ENCODE measurements around the gene HGS. TPM values are rescaled to one million over a fixed set of nuclear protein-coding genes. Genes with fewer than 3 reads are reported as not detected.

HGS gene
- total and polyA plus RNA-seq, 5 experiments from 2014 or later, result 15.4 to 154 (median 31.1) TPM

DNA sequence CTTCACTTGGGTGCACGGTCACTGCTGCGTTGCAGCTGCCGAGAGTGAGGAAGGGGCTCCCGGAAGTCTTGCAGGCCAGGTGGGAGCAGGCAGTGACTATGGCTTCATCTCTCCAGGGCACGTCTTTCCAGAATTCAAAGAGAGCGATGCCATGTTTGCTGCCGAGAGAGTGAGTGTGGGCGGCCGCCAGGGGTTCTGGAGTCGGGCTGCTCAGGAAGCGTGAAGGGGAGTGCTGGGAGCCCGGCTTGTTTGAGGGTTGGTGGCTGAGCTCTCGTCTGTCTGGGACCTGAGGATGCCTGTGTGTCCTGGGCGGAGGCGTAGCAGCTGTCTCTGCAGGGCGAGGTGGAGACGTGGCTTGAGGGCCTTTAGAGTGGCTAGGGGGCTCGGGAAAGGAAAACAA is 6.3 kb downstream of the HGS start:
- Mint-ChIP-seq H3K9me3 (no peaks in the 10 kb centered on the region), H3K4me1 (peaks cover 11 to 32% (median 17%) of the 10 kb centered on the region in 4 donors), H3K27ac (peak overlapping the region in 2 of 10 donors; percentile 28 to 77), H3K27me3 (no peaks in the 10 kb centered on the region), H3K36me3 (peaks cover 0 to 54% (median 0%) of the 10 kb centered on the region in 3 donors), H3K4me3 (no peak overlapping the region)
- POLR2A ChIA-PET, result interaction anchor here (0.7 to 0.8 kb wide), 2 partner anchors 12 to 169 kb away, joined by 3 read pairs; no protein-coding TSS in a partner anchor
- ATAC-seq, result no peak
- DNase-seq, result no peak

DNA sequence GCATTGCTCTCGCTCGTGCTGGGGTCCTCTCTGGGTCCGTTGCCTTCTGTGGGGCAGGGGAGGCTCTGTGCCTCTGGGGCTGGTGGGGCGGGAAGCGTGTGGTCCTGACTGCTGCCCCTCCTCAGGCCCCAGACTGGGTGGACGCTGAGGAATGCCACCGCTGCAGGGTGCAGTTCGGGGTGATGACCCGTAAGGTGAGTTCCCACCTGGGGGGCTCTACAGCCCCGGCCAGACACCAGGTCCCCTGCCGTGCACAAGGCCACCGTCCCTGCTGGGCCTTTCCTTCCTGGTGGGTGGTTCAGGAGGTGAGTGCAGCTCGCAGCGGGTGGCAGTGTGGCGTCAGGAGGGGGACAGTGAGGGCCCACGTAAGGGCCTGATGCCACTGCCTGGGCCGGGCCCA is 6.7 kb downstream of the HGS start:
- POLR2A ChIA-PET, result interaction anchor here (0.8 kb wide), 1 partner anchor 12 kb away, joined by 3 read pairs; no protein-coding TSS in a partner anchor
- no peaks in the 10 kb centered on the region for H3K27me3 Mint-ChIP-seq
- DNase-seq, result no peak
- peaks cover 7 to 28% (median 17%) of the 10 kb centered on the region in 4 donors for H3K4me1 Mint-ChIP-seq
- H3K36me3 Mint-ChIP-seq, result peaks cover 0 to 54% (median 0%) of the 10 kb centered on the region in 3 donors
- no peak overlapping the region for H3K27ac Mint-ChIP-seq
- H3K9me3 Mint-ChIP-seq, result no peaks in the 10 kb centered on the region
- no peak for ATAC-seq
- no peak overlapping the region for H3K4me3 Mint-ChIP-seq

GRCh38 chr17:81691196-81691595 is 7.4 kb downstream of the HGS start:
- H3K9me3 Mint-ChIP-seq, result no peaks in the 10 kb centered on the region
- peaks cover 2 to 21% (median 17%) of the 10 kb centered on the region in 4 donors for H3K4me1 Mint-ChIP-seq
- no peak overlapping the region for H3K4me3 Mint-ChIP-seq
- POLR2A ChIA-PET, result interaction anchor here (1.8 kb wide), 1 partner anchor 8 kb away, joined by 5 read pairs; the partner anchor contains the start of genes ARL16 and HGS
- peak overlapping the region in 1 of 10 donors; percentile 31 for H3K27ac Mint-ChIP-seq
- H3K27me3 Mint-ChIP-seq, result no peaks in the 10 kb centered on the region
- peaks cover 0 to 51% (median 0%) of the 10 kb centered on the region in 3 donors for H3K36me3 Mint-ChIP-seq
- ATAC-seq, result no peak
- no peak for DNase-seq

GRCh38 chr17:81691608-81692007 is 7.8 kb downstream of the HGS start:
- H3K36me3 Mint-ChIP-seq, result peaks cover 0 to 49% (median 0%) of the 10 kb centered on the region in 3 donors
- no peak overlapping the region for H3K27ac Mint-ChIP-seq
- ATAC-seq, result no peak
- no peak overlapping the region for H3K4me3 Mint-ChIP-seq
- no peaks in the 10 kb centered on the region for H3K9me3 Mint-ChIP-seq
- no peak for DNase-seq
- no peaks in the 10 kb centered on the region for H3K27me3 Mint-ChIP-seq
- POLR2A ChIA-PET, result interaction anchor here (0.6 to 2.4 kb wide), 3 partner anchors 9 to 57 kb away, joined by 5 read pairs; partner anchors contain the start of genes ARL16 and HGS
- peaks cover 0 to 21% (median 16%) of the 10 kb centered on the region in 4 donors for H3K4me1 Mint-ChIP-seq

DNA sequence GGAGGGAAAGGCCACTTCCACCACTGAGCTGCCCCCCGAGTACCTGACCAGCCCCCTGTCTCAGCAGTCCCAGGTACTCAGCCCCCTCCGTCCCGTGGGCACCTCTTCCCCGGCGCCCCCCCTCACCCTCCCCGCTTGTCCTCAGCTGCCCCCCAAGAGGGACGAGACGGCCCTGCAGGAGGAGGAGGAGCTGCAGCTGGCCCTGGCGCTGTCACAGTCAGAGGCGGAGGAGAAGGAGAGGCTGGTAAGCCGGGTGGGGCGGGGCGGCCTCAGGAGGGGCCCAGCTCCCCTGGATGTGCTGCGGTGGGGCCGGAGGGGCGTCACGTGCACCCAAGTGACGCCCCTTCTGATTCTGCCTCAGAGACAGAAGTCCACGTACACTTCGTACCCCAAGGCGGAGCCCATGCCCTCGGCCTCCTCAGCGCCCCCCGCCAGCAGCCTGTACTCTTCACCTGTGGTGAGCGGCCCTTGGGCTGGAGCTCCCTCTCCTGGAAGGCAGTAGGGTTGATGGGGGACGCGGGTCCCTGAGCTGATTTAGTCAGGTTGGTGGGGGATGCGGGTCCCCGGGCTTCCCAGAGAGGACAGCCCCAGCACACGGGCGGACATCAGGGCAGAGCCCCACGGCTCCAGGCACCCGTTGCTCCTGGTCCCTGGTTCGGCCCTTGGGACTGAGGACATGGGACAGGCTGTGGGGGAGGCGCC is 9.8 kb downstream of the HGS start:
- Mint-ChIP-seq H3K4me3 (no peak overlapping the region), H3K27ac (no peak overlapping the region), H3K4me1 (peaks cover 0 to 14% (median 9%) of the 10 kb centered on the region in 4 donors), H3K27me3 (no peaks in the 10 kb centered on the region), H3K9me3 (no peaks in the 10 kb centered on the region), H3K36me3 (peaks cover 0 to 58% (median 7%) of the 10 kb centered on the region in 3 donors)
- POLR2A ChIA-PET, result interaction anchor here (1.0 to 2.4 kb wide), 2 partner anchors 9 to 47 kb away, joined by 3 to 5 read pairs; no protein-coding TSS in a partner anchor
- ATAC-seq, result no peak
- no peak for DNase-seq

DNA sequence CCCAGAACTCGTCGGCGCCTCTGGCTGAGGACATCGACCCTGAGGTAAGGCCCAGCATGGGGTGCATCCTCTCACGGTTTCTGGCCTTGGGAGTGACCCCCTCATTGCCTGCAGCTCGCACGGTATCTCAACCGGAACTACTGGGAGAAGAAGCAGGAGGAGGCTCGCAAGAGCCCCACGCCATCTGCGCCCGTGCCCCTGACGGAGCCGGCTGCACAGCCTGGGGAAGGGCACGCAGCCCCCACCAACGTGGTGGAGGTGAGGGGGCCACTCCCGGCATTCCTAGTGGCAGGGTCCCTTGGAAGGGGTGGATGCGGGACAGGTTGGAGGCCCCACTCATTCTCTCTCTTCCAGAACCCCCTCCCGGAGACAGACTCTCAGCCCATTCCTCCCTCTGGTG is 11.0 kb downstream of the HGS start:
- Mint-ChIP-seq H3K27me3 (no peaks in the 10 kb centered on the region), H3K4me1 (peaks cover 0 to 7% (median 3%) of the 10 kb centered on the region in 4 donors), H3K9me3 (no peaks in the 10 kb centered on the region), H3K36me3 (peaks cover 0 to 54% (median 7%) of the 10 kb centered on the region in 3 donors), H3K4me3 (no peak overlapping the region), H3K27ac (no peak overlapping the region)
- POLR2A ChIA-PET, result interaction anchor here (3.9 kb wide), 1 partner anchor 11 kb away, joined by 20 read pairs; the partner anchor contains the start of genes ARL16 and HGS
- DNase-seq (no peak), ATAC-seq (no peak)

DNA sequence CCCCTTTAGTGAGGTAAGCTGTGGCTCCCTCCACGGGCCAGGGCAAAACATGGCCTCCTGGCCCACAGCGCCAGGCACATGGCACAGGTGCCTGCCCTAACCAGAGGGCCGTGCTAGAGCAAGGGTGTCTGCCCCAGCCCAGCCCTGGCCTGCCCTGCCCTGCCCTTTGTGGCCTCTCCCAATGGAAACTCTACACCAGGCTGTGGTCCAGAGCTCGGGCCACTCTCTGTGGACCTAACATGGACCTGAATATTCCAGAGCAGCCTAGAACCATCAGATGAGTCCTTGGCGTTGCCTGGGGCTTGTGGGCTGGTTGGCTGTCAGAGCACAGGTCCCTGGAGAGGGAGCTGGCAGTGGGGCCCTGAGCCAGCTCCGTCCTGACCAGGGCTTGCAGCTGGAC is 11.4 kb downstream of the HGS start:
- Mint-ChIP-seq H3K4me3 (no peak overlapping the region), H3K27me3 (no peaks in the 10 kb centered on the region), H3K9me3 (no peaks in the 10 kb centered on the region), H3K4me1 (peaks cover 0 to 4% (median 1%) of the 10 kb centered on the region in 4 donors), H3K36me3 (peaks cover 0 to 51% (median 7%) of the 10 kb centered on the region in 3 donors), H3K27ac (no peak overlapping the region)
- no peak for DNase-seq
- ATAC-seq, result no peak
- POLR2A ChIA-PET, result interaction anchor here (3.9 kb wide), 1 partner anchor 11 kb away, joined by 20 read pairs; the partner anchor contains the start of genes ARL16 and HGS

- ATAC-seq, result no peak
- no peak overlapping the region for H3K27ac Mint-ChIP-seq
- H3K27me3 Mint-ChIP-seq, result no peaks in the 10 kb centered on the region
- POLR2A ChIA-PET, result interaction anchor here (3.9 kb wide), 1 partner anchor 12 kb away, joined by 20 read pairs; the partner anchor contains the start of genes ARL16 and HGS
- DNase-seq, result no peak
- H3K36me3 Mint-ChIP-seq, result peaks cover 0 to 53% (median 7%) of the 10 kb centered on the region in 3 donors
- H3K4me1 Mint-ChIP-seq, result peaks cover 2 to 7% (median 3%) of the 10 kb centered on the region in 4 donors
- H3K9me3 Mint-ChIP-seq, result no peaks in the 10 kb centered on the region
- no peak overlapping the region for H3K4me3 Mint-ChIP-seq
Measured at GRCh38 chr17:81695801-81696200, 12.0 kb downstream of the HGS start.

GRCh38 chr17:81696218-81696941 is 12.6 kb downstream of the HGS start:
- no peaks in the 10 kb centered on the region for H3K27me3 Mint-ChIP-seq
- peaks cover 2 to 12% (median 8%) of the 10 kb centered on the region in 4 donors for H3K4me1 Mint-ChIP-seq
- peaks cover 0 to 51% (median 7%) of the 10 kb centered on the region in 3 donors for H3K36me3 Mint-ChIP-seq
- H3K9me3 Mint-ChIP-seq, result no peaks in the 10 kb centered on the region
- DNase-seq (no peak), ATAC-seq (no peak)
- no peak overlapping the region for H3K27ac Mint-ChIP-seq
- no peak overlapping the region for H3K4me3 Mint-ChIP-seq
- POLR2A ChIA-PET, result interaction anchor here (3.9 kb wide), 1 partner anchor 13 kb away, joined by 20 read pairs; the partner anchor contains the start of genes ARL16 and HGS

GRCh38 chr17:81697261-81698044 is 13.6 kb downstream of the HGS start:
- Mint-ChIP-seq H3K4me1 (peaks cover 7 to 22% (median 17%) of the 10 kb centered on the region in 4 donors), H3K36me3 (peaks cover 0 to 46% (median 7%) of the 10 kb centered on the region in 3 donors), H3K27me3 (no peaks in the 10 kb centered on the region), H3K27ac (peak overlapping the region in 2 of 10 donors; percentile 48 to 66), H3K4me3 (no peak overlapping the region), H3K9me3 (no peaks in the 10 kb centered on the region)
- POLR2A ChIA-PET, result interaction anchor here (3.9 kb wide), 1 partner anchor 14 kb away, joined by 20 read pairs; the partner anchor contains the start of genes ARL16 and HGS
- DNase-seq (no peak), ATAC-seq (no peak)

DNA sequence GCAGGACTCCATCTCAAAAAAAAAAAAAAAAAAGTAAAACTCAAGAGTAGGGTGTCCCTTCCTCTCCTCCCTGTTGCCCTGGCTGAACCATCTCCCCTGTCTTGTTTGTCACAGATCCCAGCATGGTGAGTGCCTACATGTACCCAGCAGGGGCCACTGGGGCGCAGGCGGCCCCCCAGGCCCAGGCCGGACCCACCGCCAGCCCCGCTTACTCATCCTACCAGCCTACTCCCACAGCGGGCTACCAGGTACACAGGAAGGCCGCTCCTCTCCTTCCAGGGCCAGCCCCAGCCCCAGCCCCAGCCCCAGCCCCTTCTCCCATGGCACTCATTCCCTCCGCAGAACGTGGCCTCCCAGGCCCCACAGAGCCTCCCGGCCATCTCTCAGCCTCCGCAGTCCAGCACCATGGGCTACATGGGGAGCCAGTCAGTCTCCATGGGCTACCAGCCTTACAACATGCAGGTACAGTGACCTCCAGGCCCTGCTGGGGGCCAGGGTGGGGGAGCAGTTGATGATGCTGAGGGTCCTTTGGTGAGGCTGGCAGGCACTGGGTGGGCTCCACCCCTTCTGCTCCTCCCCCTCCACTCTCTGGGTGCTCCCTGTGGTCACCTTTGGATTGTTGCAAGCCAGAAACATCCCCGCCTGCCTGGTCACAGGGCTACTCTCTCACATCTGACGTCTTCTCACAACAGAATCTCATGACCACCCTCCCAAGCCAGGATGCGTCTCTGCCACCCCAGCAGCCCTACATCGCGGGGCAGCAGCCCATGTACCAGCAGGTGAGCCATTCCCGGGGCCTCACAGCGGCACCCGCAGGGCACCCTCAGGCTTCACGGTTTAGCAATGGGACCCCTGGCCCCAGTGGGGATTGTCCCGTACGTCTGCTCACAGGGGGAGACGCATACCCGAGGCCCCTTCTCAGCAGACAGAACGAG is 16.8 kb downstream of the HGS start:
- Mint-ChIP-seq H3K36me3 (peaks cover 0 to 47% (median 7%) of the 10 kb centered on the region in 3 donors), H3K27ac (peak overlapping the region in 8 of 10 donors; percentile 17 to 75 (median 53))
- no peak for ATAC-seq

More for the DNA sequence above, 16.8 kb downstream of the HGS start:
- no peaks in the 10 kb centered on the region for H3K27me3 Mint-ChIP-seq
- no peak for DNase-seq
- peaks cover 7 to 38% (median 27%) of the 10 kb centered on the region in 4 donors for H3K4me1 Mint-ChIP-seq
- H3K4me3 Mint-ChIP-seq, result peak overlapping the region in 6 of 10 donors; percentile 18 to 56 (median 34)
- POLR2A ChIA-PET, result interaction anchor here (0.9 to 4.6 kb wide), 2 partner anchors 16 to 18 kb away, joined by 3 to 75 read pairs; partner anchors contain the start of genes ARL16 and HGS
- no peaks in the 10 kb centered on the region for H3K9me3 Mint-ChIP-seq

Measured in naive thymus-derived CD8-positive, alpha-beta T cell (primary cell).